Measurements from ENCODE around the gene MLYCD.

The MLYCD gene

DNA sequence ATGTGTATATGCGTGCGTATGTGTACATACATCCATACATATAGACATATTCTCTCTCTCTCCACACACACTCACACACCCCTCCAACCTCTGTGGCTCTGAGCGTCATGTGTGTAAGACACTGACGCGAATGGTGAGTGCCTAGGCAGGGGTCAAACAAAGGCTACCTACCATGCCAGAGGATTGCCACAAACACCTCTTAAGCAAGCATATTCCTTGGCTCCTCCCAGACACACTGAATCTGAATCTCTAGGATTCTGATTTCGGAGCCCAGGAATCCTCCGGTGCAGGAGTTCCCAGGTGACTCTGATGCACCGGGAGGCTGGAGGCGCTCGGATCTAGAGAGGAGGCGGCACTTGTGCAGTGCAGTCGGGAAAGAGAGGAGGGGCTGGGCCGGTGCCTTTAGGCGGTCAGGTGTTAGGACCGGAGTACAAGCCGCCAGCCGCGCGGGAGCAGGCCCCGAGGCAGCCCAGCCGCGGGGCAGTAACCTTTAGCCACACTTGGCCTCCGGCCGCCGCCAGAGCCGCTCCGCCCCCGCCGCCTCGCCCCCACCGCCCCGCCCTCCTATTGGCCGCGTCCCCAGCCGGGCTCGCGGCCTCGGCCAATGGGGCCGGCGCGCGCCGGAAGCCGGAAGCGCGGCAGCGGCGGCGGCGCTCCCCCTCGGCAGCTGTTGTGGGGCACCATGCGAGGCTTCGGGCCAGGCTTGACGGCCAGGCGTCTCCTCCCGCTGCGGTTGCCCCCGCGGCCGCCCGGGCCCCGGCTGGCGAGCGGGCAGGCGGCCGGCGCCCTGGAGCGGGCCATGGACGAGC lies at the start of gene MLYCD:
Gene MLYCD (plus strand): TSS at position 653 of the 809 bp plus-strand sequence. CDS start 30 bp downstream, at position 683.
- DNase-seq (ENCODE audit: insufficient read length, low spot score) (peak; percentile 99), FAIRE-seq (no peak)

DNA sequence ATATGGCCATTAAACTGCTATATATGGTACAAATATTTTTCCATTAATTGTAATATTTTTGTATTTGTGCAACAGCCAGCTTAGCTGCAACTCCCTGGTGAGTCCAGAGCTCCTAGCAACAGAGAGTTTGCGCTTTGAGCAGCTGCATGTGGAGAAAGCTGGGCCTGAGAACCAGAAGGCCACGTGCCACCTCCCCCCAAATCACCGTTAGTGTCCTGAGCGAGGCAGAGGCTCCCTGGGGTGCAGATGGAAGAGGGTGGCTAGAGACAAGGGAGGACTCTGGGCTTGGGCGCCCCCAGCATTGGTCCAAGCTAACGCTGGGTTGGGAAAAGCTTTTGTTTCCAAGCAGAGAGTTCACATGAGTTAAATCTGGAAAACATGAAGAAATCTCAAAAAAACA lies 49.5 kb upstream of the MLYCD start:
- FAIRE-seq = no peak
- no peak for DNase-seq (ENCODE audit: insufficient read length, low spot score)

- FAIRE-seq = no peak
These were observed 48.0 kb upstream of the MLYCD start for GRCh38 chr16:83850947-83851346.

GRCh38 chr16:83851473-83851872 lies 47.4 kb upstream of the MLYCD start:
- no peak for DNase-seq (ENCODE audit: insufficient read length, low spot score)
- no peak for FAIRE-seq

More at GRCh38 chr16:83850947-83851346, 48.0 kb upstream of the MLYCD start:
- no peak for DNase-seq (ENCODE audit: insufficient read length, low spot score)

GRCh38 chr16:83852774-83853173 lies 46.1 kb upstream of the MLYCD start:
- FAIRE-seq (no peak), DNase-seq (ENCODE audit: insufficient read length, low spot score) (no peak)

DNA sequence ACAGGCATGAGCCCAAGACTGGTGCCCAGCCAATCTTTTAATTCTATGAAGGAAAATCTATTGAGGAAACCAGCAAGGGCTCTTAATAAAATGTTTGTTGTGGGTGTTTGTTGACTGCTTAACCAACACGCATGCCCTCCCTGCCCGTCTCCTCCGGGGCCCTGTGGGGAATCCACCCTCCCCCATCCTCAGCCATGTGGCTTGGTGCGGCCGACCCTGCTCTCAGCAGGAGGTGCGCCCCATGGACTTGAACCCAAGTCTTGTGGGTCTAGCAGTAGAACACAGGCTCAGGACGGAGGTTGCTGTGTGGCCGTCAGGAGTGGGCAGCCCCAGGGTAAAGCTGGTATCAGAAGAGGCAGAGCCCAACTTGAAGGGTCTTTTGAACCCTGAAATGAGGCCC lies 45.1 kb upstream of the MLYCD start:
- FAIRE-seq = no peak
- DNase-seq (ENCODE audit: insufficient read length, low spot score) = no peak

DNA sequence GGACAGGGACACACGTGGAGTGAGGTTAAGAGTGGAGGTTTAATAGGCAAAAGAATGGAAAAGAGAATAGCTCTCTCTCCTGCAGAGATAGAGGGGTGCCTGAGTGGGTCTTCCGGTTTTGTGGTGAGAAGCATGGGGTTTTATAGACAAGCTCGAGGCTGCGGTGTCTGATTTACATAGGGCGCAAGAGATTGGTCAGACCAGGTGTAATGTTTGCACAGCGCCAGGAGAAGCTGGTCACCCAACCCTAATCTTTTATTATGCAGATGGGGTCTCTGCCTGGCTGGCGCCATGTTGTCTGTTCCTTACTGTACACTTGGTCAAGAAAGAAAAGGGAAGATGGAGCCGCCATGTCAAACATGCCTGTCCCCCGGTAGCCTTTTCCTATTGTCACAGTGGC lies 44.5 kb upstream of the MLYCD start:
- FAIRE-seq = no peak
- no peak for DNase-seq (ENCODE audit: insufficient read length, low spot score)

DNA sequence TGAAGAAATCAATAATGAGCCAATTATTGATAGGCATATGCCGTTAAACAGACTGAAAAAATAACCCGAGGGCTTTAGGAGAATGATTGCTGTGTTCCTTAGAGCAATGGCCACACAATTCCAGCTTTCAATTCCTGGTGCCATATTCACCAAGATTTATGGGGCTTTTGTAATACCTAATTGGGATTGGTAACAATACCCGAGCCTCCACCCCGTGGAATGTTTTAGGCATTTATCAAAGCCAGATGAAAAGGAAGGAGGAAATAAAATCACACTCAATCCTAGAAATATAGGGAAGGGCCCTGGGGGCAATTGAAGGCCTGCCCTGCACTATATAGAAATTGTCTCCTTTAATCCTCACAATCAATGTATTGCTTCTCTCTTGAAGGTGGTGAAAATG lies 42.1 kb upstream of the MLYCD start:
- DNase-seq (ENCODE audit: insufficient read length, low spot score) = no peak
- no peak for FAIRE-seq

DNA sequence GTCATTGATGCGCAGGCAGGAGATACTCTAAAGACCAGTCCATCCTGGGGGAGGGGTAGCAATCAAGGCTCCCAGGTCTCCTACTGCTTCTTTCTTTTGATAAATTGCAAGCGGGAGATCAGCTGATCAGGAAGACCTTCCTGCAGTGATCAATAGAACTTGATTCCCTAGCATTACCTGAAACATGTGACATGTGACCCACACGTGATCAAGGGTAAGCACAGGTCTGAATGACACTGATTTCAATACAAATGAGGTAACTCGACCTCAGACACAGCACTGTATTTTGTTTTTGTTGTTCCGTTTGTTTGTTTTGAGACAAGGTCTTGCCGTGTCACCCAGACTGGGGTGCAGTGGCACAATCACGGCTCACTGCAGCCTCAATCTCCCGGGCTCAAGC lies 39.6 kb upstream of the MLYCD start:
- DNase-seq (ENCODE audit: insufficient read length, low spot score) (no peak), FAIRE-seq (no peak)

DNA sequence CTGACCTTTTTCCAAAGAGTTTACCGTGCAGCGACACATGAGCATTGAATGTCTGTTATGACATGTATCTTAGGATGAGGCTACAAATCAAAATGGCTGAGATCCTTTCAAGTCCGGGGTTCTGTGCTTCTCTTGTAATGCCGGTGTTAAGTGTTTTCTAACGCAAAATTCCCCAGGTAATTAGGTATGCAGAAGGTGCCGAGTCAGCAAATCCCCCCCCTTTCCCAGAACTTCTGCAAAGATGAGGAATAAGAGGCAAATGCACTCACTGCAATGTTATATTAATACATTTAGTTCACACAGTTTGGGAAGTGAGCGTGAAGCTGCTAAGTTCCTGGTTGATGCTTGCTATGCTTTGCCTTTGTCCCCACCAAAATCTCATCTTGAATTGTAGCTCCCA lies 36.3 kb upstream of the MLYCD start:
- DNase-seq (ENCODE audit: insufficient read length, low spot score) (no peak), FAIRE-seq (no peak)

- FAIRE-seq (no peak), DNase-seq (ENCODE audit: insufficient read length, low spot score) (no peak)
These were observed 35.2 kb upstream of the MLYCD start for GRCh38 chr16:83863682-83864081.

DNA sequence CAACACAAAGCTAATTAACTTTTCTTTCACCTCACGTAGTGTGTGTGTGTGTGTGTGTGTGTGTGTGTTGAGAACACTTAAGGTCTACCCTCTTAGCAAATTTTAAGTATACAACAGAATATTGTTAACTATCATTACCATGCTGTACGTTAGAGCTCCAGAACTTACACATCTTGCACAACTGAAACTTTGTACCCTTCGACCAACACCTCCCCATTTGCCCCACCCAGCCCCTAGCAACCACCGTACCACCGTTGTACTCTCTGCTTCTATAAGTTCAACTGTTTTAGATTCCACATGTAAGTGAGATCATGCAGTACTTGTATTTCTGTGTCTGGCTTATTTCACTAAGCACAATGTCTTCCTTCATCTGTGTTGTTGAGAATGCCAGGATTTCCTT lies 28.1 kb upstream of the MLYCD start:
- DNase-seq (ENCODE audit: insufficient read length, low spot score) (no peak), FAIRE-seq (no peak)

DNA sequence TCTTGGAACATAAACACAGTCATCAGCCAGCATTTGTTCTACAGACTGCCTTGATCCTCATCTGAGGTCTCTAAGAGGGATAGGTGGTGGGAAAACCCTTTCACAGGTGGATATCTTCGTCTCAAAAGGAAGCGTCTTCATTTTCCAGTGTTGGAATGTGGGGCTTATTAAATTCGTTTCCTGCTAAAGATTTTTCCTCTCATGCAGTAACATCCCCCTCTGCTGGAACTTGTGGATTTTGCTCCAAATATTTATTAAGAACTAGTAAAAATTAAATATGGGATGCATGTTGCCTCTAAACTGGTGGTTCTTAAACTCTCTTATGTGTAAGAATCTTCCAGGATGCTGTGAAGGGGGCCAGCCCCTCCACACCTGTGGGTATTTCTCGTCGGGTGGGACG lies 20.1 kb upstream of the MLYCD start:
- FAIRE-seq = no peak
- DNase-seq (ENCODE audit: insufficient read length, low spot score) = no peak

- no peak for FAIRE-seq
- DNase-seq (ENCODE audit: insufficient read length, low spot score) = no peak
These were observed 16.6 kb upstream of the MLYCD start for GRCh38 chr16:83882163-83882885.

- no peak for DNase-seq (ENCODE audit: insufficient read length, low spot score)
- FAIRE-seq = no peak
These were observed 12.5 kb upstream of the MLYCD start for GRCh38 chr16:83886199-83886971.

DNA sequence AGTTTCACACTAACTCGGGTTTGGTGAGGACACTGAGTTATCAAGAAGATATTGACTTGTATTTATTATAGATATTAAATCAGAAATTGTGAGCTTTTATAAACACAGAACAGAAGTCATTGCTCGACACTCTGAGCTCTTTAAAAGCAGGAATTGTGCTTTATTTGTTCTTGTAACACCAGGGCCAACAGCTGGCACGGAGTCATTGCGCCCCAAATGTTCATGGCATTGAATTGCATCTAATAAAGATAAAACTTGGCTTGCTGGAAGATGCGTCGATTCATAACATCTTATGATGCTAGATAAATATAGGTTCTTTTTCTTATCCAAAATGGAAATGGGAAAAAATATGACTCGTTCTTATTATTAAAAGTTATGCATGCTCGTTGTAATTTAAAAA lies 11.8 kb upstream of the MLYCD start:
- no peak for FAIRE-seq
- no peak for DNase-seq (ENCODE audit: insufficient read length, low spot score)

GRCh38 chr16:83887564-83887963 lies 11.4 kb upstream of the MLYCD start:
- DNase-seq (ENCODE audit: insufficient read length, low spot score) (no peak), FAIRE-seq (no peak)

DNA sequence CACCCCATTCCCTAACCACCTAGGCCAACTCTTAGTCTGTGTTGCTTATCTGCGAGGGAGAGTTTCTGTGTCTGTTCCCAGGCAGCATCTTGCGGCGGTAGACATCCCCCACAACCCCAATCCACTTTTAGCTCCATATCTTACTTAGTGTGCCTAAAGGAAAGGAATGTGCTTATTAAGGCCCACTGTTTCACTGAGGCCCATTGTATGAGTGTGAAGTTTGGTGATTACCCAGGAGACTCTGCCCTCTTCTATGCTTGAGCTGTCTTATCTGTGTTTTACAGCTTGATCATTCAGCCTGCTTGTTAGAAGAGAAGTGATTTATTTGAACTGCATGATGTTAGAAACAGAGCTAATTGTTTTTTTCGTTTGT lies 10.3 kb upstream of the MLYCD start:
- DNase-seq (ENCODE audit: insufficient read length, low spot score) (no peak), FAIRE-seq (no peak)

DNA sequence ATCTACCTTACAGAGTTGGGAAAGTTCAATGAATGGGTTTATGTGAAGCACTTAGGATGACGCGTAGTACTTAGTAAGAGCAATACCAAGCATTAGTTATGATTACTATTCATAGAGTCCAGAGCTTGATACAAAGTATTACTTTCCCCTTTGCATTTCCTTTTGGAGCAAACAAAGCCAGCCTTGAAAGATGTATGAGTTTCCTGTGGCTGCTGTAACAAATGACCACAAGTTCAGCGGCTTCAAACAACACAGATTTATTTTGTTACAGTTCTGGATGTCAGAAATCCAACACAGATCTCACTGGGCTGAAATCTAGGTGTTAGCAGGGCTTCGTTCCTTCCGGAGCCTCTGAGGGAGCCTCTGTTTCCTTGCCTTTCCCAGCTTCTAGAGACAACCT lies 8.6 kb upstream of the MLYCD start:
- DNase-seq (ENCODE audit: insufficient read length, low spot score) = no peak
- no peak for FAIRE-seq

DNA sequence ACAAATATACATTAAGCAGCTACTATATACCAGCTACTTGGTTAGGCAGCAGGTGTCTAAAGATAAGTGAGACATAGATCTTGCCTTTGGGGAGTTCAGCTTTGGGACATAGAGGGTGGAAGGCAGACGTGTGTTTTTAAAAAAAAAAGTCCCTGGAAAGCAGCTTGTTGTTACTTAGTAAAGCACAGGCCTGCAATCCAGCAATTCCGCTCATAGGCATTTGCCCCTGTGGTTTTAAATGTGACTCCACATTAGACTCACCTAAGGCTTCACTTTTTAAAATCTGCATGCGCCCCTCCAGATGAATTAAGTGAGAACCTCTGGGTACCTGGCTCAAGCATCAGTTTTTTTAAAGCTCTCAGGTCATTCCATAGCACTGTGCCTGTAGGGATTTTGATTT lies 7.2 kb upstream of the MLYCD start:
- DNase-seq (ENCODE audit: insufficient read length, low spot score) (no peak), FAIRE-seq (no peak)

GRCh38 chr16:83895243-83895642 lies 3.7 kb upstream of the MLYCD start:
- DNase-seq (ENCODE audit: insufficient read length, low spot score) = no peak
- no peak for FAIRE-seq

DNA sequence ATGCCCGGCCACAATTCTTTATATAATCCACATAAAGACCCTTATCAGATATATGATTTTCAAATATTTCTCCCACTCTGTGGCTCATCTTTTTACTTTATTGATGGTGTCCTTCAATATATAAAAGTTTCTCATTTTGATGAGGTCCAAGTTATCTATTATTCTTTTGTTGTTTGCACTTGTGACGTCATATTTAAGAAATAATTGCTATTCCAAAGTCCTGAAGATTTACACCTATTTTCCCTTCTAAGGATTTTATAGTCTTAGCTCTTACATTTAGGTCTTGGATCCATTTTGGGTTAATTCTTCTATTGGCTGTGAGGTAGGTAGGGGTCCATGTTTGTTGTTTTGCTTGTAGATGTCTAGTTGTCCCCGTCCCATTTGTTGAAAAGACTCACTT lies 3.0 kb upstream of the MLYCD start:
- FAIRE-seq (no peak), DNase-seq (ENCODE audit: insufficient read length, low spot score) (no peak)

All from GM19239 (cell line).